PC-9 (cell line): ENCODE results near the gene RGMB.

Experiments used
- EZH2 ChIP-seq: fragments of 200-600 bp; sonication (generic); IDR thresholded peaks from 2 replicates; pipeline ENCODE4 v1.8.0; 2017; ENCODE audit warnings: antibody characterized with exemption, low read depth
- TF ChIP-seq, protein P1 (sequence below): fragments of 200-600 bp; sonication (generic); conservative IDR thresholded peaks from 2 replicates; pipeline ENCODE4 v1.6.1; 2017; ENCODE audit warnings: mixed run types, antibody characterized with exemption, mild to moderate bottlenecking, moderate library complexity

DNA sequence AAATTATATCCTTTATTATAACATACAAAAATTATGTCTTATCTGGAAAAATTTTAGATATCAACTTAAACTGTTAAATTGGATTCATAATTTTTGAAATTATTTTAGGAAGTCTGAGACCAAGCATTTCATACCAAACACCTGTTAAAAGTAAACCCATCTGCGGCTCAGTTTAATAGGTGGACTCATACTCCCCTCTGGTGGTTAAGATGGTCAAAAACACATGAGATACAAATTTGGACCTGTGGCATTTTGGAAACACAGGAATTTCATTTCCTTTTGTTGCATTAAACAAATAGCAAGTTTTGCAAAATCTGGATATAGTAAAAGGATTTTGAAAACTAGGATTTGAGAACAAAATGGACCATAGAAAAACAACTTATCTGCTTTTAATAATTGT, 53.7 kb downstream of the RGMB start:
- TF ChIP-seq, protein P1, sequence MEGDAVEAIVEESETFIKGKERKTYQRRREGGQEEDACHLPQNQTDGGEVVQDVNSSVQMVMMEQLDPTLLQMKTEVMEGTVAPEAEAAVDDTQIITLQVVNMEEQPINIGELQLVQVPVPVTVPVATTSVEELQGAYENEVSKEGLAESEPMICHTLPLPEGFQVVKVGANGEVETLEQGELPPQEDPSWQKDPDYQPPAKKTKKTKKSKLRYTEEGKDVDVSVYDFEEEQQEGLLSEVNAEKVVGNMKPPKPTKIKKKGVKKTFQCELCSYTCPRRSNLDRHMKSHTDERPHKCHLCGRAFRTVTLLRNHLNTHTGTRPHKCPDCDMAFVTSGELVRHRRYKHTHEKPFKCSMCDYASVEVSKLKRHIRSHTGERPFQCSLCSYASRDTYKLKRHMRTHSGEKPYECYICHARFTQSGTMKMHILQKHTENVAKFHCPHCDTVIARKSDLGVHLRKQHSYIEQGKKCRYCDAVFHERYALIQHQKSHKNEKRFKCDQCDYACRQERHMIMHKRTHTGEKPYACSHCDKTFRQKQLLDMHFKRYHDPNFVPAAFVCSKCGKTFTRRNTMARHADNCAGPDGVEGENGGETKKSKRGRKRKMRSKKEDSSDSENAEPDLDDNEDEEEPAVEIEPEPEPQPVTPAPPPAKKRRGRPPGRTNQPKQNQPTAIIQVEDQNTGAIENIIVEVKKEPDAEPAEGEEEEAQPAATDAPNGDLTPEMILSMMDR, result peak; percentile 78
- no peak for TF ChIP-seq EZH2
